Measurements from ENCODE around the gene MSRB1.
"Not testable (repeated sequence)": the region's sequence is repeated elsewhere in the genome, so short reads cannot be mapped to it uniquely, and the experiment has no call there.

Gene MSRB1

GRCh38 chr16:1973461-1974156 is 30.6 kb upstream of the MSRB1 start:
- Mint-ChIP-seq H3K9me3 (no peaks in the 10 kb centered on the region), H3K27me3 (ENCODE audit: low read depth) (no peaks in the 10 kb centered on the region), H3K27ac (no peak overlapping the region), H3K36me3 (ENCODE audit: low read depth) (peaks cover 9% of the 10 kb centered on the region), H3K4me3 (no peak overlapping the region), H3K4me1 (ENCODE audit: low read depth) (peaks cover 16% of the 10 kb centered on the region)

GRCh38 chr16:1972490-1972877 is 29.5 kb upstream of the MSRB1 start:
- peak overlapping the region; percentile 32 for H3K27ac Mint-ChIP-seq
- peaks cover 7% of the 10 kb centered on the region for H3K36me3 Mint-ChIP-seq (ENCODE audit: low read depth)
- H3K9me3 Mint-ChIP-seq: no peaks in the 10 kb centered on the region
- H3K4me3 Mint-ChIP-seq: peak overlapping the region; percentile 90
- H3K4me1 Mint-ChIP-seq (ENCODE audit: low read depth): peaks cover 16% of the 10 kb centered on the region
- H3K27me3 Mint-ChIP-seq (ENCODE audit: low read depth): no peaks in the 10 kb centered on the region

GRCh38 chr16:1971796-1972489 is 28.9 kb upstream of the MSRB1 start, which contains the start of gene TBL3:
Gene TBL3 (plus strand): TSS chr16:1972053. CDS start chr16:1972165, 112 bp downstream.
- peaks cover 7% of the 10 kb centered on the region for H3K36me3 Mint-ChIP-seq (ENCODE audit: low read depth)
- H3K4me3 Mint-ChIP-seq: peak within 1 kb of the TSS; percentile 90
- peak within 1 kb of the TSS; percentile 99 for H3K27ac Mint-ChIP-seq
- H3K9me3 Mint-ChIP-seq: no peaks in the 10 kb centered on the region
- H3K27me3 Mint-ChIP-seq (ENCODE audit: low read depth): no peaks in the 10 kb centered on the region
- peaks cover 16% of the 10 kb centered on the region for H3K4me1 Mint-ChIP-seq (ENCODE audit: low read depth)

- Mint-ChIP-seq H3K4me3 (no peak overlapping the region), H3K36me3 (ENCODE audit: low read depth) (peaks cover 14% of the 10 kb centered on the region), H3K4me1 (ENCODE audit: low read depth) (peaks cover 29% of the 10 kb centered on the region), H3K27me3 (ENCODE audit: low read depth) (no peaks in the 10 kb centered on the region), H3K9me3 (no peaks in the 10 kb centered on the region), H3K27ac (no peak overlapping the region)
Measured at GRCh38 chr16:1968146-1968953, 25.4 kb upstream of the MSRB1 start.

GRCh38 chr16:1966460-1966859 is 23.5 kb upstream of the MSRB1 start, which contains the start of gene RNF151:
Gene RNF151 (plus strand): TSS chr16:1966856. CDS start chr16:1966882, 26 bp downstream.
- H3K4me3 Mint-ChIP-seq: peak within 1 kb of the TSS; percentile 96
- H3K9me3 Mint-ChIP-seq: no peaks in the 10 kb centered on the region
- no peaks in the 10 kb centered on the region for H3K27me3 Mint-ChIP-seq (ENCODE audit: low read depth)
- H3K4me1 Mint-ChIP-seq (ENCODE audit: low read depth): peaks cover 29% of the 10 kb centered on the region
- H3K36me3 Mint-ChIP-seq (ENCODE audit: low read depth): peaks cover 23% of the 10 kb centered on the region
- H3K27ac Mint-ChIP-seq: peak within 1 kb of the TSS; percentile 96

GRCh38 chr16:1965396-1966001 is 22.5 kb upstream of the MSRB1 start:
- Mint-ChIP-seq H3K27me3 (ENCODE audit: low read depth) (no peaks in the 10 kb centered on the region), H3K4me1 (ENCODE audit: low read depth) (peaks cover 32% of the 10 kb centered on the region), H3K9me3 (no peaks in the 10 kb centered on the region), H3K4me3 (peak overlapping the region; percentile 96), H3K36me3 (ENCODE audit: low read depth) (peaks cover 31% of the 10 kb centered on the region), H3K27ac (peak overlapping the region; percentile 96)

GRCh38 chr16:1964506-1965395 is 21.8 kb upstream of the MSRB1 start, which contains the start of gene RPS2:
Gene RPS2 (minus strand): TSS chr16:1964826. CDS start chr16:1964625, 201 bp downstream.
- Mint-ChIP-seq H3K9me3 (no peaks in the 10 kb centered on the region), H3K27ac (peak within 1 kb of the TSS; percentile 96), H3K36me3 (ENCODE audit: low read depth) (peaks cover 35% of the 10 kb centered on the region), H3K27me3 (ENCODE audit: low read depth) (no peaks in the 10 kb centered on the region), H3K4me3 (peak within 1 kb of the TSS; percentile 96), H3K4me1 (ENCODE audit: low read depth) (peaks cover 38% of the 10 kb centered on the region)

GRCh38 chr16:1963806-1964505 is 21.0 kb upstream of the MSRB1 start:
- H3K27me3 Mint-ChIP-seq (ENCODE audit: low read depth): no peaks in the 10 kb centered on the region
- H3K4me1 Mint-ChIP-seq (ENCODE audit: low read depth): peaks cover 40% of the 10 kb centered on the region
- H3K27ac Mint-ChIP-seq: peak overlapping the region; percentile 92
- peak overlapping the region; percentile 96 for H3K4me3 Mint-ChIP-seq
- H3K9me3 Mint-ChIP-seq: no peaks in the 10 kb centered on the region
- H3K36me3 Mint-ChIP-seq (ENCODE audit: low read depth): peaks cover 35% of the 10 kb centered on the region

- H3K27ac Mint-ChIP-seq: peak overlapping the region; percentile 63
- H3K4me3 Mint-ChIP-seq: peak overlapping the region; percentile 96
- H3K27me3 Mint-ChIP-seq (ENCODE audit: low read depth); H3K9me3 Mint-ChIP-seq: not testable (repeated sequence)
- H3K36me3 Mint-ChIP-seq (ENCODE audit: low read depth): peaks cover 35% of the 10 kb centered on the region
- H3K4me1 Mint-ChIP-seq (ENCODE audit: low read depth): peaks cover 40% of the 10 kb centered on the region
Measured at GRCh38 chr16:1962161-1963153, 19.5 kb upstream of the MSRB1 start.

GRCh38 chr16:1961651-1962067 is 18.7 kb upstream of the MSRB1 start:
- H3K4me3 Mint-ChIP-seq: peak overlapping the region; percentile 63
- peak overlapping the region; percentile 62 for H3K27ac Mint-ChIP-seq
- peaks cover 40% of the 10 kb centered on the region for H3K4me1 Mint-ChIP-seq (ENCODE audit: low read depth)

GRCh38 chr16:1960665-1961630 is 17.9 kb upstream of the MSRB1 start:
- peaks cover 40% of the 10 kb centered on the region for H3K4me1 Mint-ChIP-seq (ENCODE audit: low read depth)
- no peaks in the 10 kb centered on the region for H3K27me3 Mint-ChIP-seq (ENCODE audit: low read depth)
- peaks cover 35% of the 10 kb centered on the region for H3K36me3 Mint-ChIP-seq (ENCODE audit: low read depth)
- peak overlapping the region; percentile 96 for H3K27ac Mint-ChIP-seq
- H3K9me3 Mint-ChIP-seq: no peaks in the 10 kb centered on the region
- H3K4me3 Mint-ChIP-seq: peak overlapping the region; percentile 97

More at GRCh38 chr16:1961651-1962067, 18.7 kb upstream of the MSRB1 start:
- Mint-ChIP-seq H3K36me3 (ENCODE audit: low read depth) (peaks cover 35% of the 10 kb centered on the region), H3K27me3 (ENCODE audit: low read depth) (no peaks in the 10 kb centered on the region), H3K9me3 (no peaks in the 10 kb centered on the region)
